Choroid plexus epithelial cell (primary cell): Measurements from ENCODE around the gene DMRTC2.

Experiments used
- DNase-seq: peaks from one replicate; pipeline ENCODE4 v3.0.0-alpha.2; 2010; ENCODE audit warnings: low read depth
- H3K4me3 ChIP-seq: 2 replicates; pipeline ENCODE4 v1.5.1; 2011; ENCODE audit warnings: low read depth, mild to moderate bottlenecking, control low read depth, low read length, moderate library complexity
- CTCF ChIP-seq: conservative IDR thresholded peaks from 2 replicates; pipeline ENCODE4 v1.5.1; 2011; ENCODE audit warnings: low read depth, mild to moderate bottlenecking, control low read depth, inconsistent platforms, low read length, moderate library complexity

The DMRTC2 gene

GRCh38 chr19:41876847-41877832 is 32.3 kb downstream of the DMRTC2 start, which contains the start of gene CD79A:
CD79A (plus strand) TSS chr19:41877279; CDS start chr19:41877305, 26 bp downstream.
- no peak for DNase-seq
- TF ChIP-seq CTCF: no peak
- no peak within 1 kb of the TSS for H3K4me3 ChIP-seq

- TF ChIP-seq CTCF: no peak
- DNase-seq: no peak
- no peak overlapping the region for H3K4me3 ChIP-seq
Observed at GRCh38 chr19:41877916-41878905, 33.4 kb downstream of the DMRTC2 start.

GRCh38 chr19:41879080-41879479 is 34.2 kb downstream of the DMRTC2 start:
- no peak for DNase-seq
- H3K4me3 ChIP-seq: no peak overlapping the region
- TF ChIP-seq CTCF: no peak

GRCh38 chr19:41879670-41880328 is 35.0 kb downstream of the DMRTC2 start:
- no peak for DNase-seq
- no peak for TF ChIP-seq CTCF
- no peak overlapping the region for H3K4me3 ChIP-seq

GRCh38 chr19:41880329-41880708 is 35.5 kb downstream of the DMRTC2 start:
- no peak for DNase-seq
- TF ChIP-seq CTCF: no peak

More at GRCh38 chr19:41880329-41880708, 35.5 kb downstream of the DMRTC2 start:
- no peak overlapping the region for H3K4me3 ChIP-seq
